ENCODE measurements around the gene HBE1. TPM values are rescaled to one million over a fixed set of nuclear protein-coding genes. Genes with fewer than 3 reads are reported as not detected.
"Not testable (repeated sequence)": the region's sequence is repeated elsewhere in the genome, so short reads cannot be mapped to it uniquely, and the experiment has no call there.

Gene HBE1
- total and polyA plus RNA-seq, 10 of the 15 experiments (the other 5 are each of a cell fraction or from before 2014, with no cell fraction given) = 0.13 to 2.7 (median 0.62) TPM; not detected in 5

DNA sequence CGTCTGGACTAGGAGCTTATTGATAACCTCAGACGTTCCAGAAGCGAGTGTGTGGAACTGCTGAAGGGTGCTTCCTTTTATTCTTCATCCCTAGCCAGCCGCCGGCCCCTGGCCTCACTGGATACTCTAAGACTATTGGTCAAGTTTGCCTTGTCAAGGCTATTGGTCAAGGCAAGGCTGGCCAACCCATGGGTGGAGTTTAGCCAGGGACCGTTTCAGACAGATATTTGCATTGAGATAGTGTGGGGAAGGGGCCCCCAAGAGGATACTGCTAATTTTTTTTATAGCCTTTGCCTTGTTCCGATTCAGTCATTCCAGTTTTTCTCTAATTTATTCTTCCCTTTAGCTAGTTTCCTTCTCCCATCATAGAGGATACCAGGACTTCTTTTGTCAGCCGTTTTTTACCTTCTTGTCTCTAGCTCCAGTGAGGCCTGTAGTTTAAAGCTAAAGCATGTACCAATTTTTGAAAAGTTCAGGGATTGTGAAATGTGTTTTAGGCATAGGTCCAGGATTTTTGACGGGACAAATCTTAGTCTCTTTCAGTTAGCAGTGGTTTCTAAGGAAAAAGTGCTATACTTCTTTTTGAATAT is 19.8 kb downstream of the HBE1 start, which contains the start of gene HBG1:
HBG1 (minus strand) TSS at position 51 of the 590 bp plus-strand sequence. CDS start 53 bp downstream, outside the sequence.
- ATAC-seq; H3K79me2 ChIP-seq (ENCODE audit: control insufficient read depth, insufficient read depth, low read length); FAIRE-seq; POLR2A ChIA-PET; H3K36me3 ChIP-seq (ENCODE audit: control insufficient read depth in 2 of 2, insufficient read depth in 2 of 2, low read length in 1 of 2); H3K9me3 ChIP-seq (replicated peaks; ENCODE audit: control insufficient read depth, insufficient read depth, low read length); intact Hi-C loops (cut with micrococcal nuclease; ENCODE audit: unreplicated experiment); RAD21 ChIA-PET (ENCODE audit: unreplicated experiment); H3K4me2 ChIP-seq (ENCODE audit: control insufficient read depth, insufficient read depth); DNase-seq (ENCODE audit: low read depth, low spot score); H3K4me1 ChIP-seq (ENCODE audit: control insufficient read depth, insufficient read depth, low read length); H2AFZ ChIP-seq (ENCODE audit: control insufficient read depth, low read depth, low read length); H4K20me1 ChIP-seq (ENCODE audit: control insufficient read depth, insufficient read depth); H3K27me3 ChIP-seq (replicated peaks in 1 of 2; ENCODE audit: control insufficient read depth in 2 of 2, insufficient read depth in 2 of 2, low read length in 1 of 2); H3K4me3 ChIP-seq; H3K9ac ChIP-seq (ENCODE audit: control insufficient read depth, insufficient read depth, low read length); SMC1A ChIA-PET (ENCODE audit: uncharacterized antibody, unreplicated experiment); H3K27ac ChIP-seq (ENCODE audit: control insufficient read depth, insufficient read depth); in situ Hi-C loops (cut with MboI); CTCF ChIA-PET; BruUV-seq (replicated peaks): not testable (repeated sequence)
- 0% methylated on average over 3 of the region's 9 CpGs for WGBS (ENCODE audit: insufficient coverage, insufficient replicate concordance, low lambda C conversion rate, missing lambda C conversion rate)

DNA sequence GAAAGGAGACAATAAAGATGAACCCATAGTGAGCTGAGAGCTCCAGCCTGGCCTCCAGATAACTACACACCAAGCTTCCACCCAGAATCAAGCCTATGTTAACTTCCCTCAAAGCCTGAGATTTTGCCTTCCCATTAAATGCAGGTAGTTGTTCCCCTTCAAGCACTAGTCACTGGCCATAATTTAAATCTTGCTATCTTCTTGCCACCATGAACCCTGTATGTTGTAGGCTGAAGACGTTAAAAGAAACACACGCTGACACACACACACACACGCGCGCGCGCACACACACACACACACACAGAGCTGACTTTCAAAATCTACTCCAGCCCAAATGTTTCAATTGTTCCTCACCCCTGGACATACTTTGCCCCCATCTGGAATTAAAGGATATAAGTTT is 21.2 kb downstream of the HBE1 start:
- H2AFZ ChIP-seq (ENCODE audit: control insufficient read depth, low read depth, low read length); CTCF ChIA-PET; H3K27ac ChIP-seq (ENCODE audit: control insufficient read depth, insufficient read depth); ATAC-seq; H3K4me3 ChIP-seq; H3K9ac ChIP-seq (ENCODE audit: control insufficient read depth, insufficient read depth, low read length); H3K27me3 ChIP-seq (replicated peaks in 1 of 2; ENCODE audit: control insufficient read depth in 2 of 2, insufficient read depth in 2 of 2, low read length in 1 of 2); H3K4me1 ChIP-seq (ENCODE audit: control insufficient read depth, insufficient read depth, low read length); FAIRE-seq; BruUV-seq (replicated peaks); intact Hi-C loops (cut with micrococcal nuclease; ENCODE audit: unreplicated experiment); in situ Hi-C loops (cut with MboI); RAD21 ChIA-PET (ENCODE audit: unreplicated experiment); H3K4me2 ChIP-seq (ENCODE audit: control insufficient read depth, insufficient read depth); DNase-seq (ENCODE audit: low read depth, low spot score); H3K79me2 ChIP-seq (ENCODE audit: control insufficient read depth, insufficient read depth, low read length); H4K20me1 ChIP-seq (ENCODE audit: control insufficient read depth, insufficient read depth); SMC1A ChIA-PET (ENCODE audit: uncharacterized antibody, unreplicated experiment); H3K9me3 ChIP-seq (replicated peaks; ENCODE audit: control insufficient read depth, insufficient read depth, low read length); H3K36me3 ChIP-seq (ENCODE audit: control insufficient read depth in 2 of 2, insufficient read depth in 2 of 2, low read length in 1 of 2); POLR2A ChIA-PET: not testable (repeated sequence)
- 89% methylated on average over 7 of the region's 7 CpGs for WGBS (ENCODE audit: insufficient coverage, insufficient replicate concordance, low lambda C conversion rate, missing lambda C conversion rate)
